ENCODE data around the gene APOL4.
"Not testable (repeated sequence)": the region's sequence is repeated elsewhere in the genome, so short reads cannot be mapped to it uniquely, and the experiment has no call there.

- TF ChIP-seq, protein P1, sequence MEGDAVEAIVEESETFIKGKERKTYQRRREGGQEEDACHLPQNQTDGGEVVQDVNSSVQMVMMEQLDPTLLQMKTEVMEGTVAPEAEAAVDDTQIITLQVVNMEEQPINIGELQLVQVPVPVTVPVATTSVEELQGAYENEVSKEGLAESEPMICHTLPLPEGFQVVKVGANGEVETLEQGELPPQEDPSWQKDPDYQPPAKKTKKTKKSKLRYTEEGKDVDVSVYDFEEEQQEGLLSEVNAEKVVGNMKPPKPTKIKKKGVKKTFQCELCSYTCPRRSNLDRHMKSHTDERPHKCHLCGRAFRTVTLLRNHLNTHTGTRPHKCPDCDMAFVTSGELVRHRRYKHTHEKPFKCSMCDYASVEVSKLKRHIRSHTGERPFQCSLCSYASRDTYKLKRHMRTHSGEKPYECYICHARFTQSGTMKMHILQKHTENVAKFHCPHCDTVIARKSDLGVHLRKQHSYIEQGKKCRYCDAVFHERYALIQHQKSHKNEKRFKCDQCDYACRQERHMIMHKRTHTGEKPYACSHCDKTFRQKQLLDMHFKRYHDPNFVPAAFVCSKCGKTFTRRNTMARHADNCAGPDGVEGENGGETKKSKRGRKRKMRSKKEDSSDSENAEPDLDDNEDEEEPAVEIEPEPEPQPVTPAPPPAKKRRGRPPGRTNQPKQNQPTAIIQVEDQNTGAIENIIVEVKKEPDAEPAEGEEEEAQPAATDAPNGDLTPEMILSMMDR (IDR thresholded peaks at IDR 0.05) = not testable (repeated sequence)
- not testable (repeated sequence) for TF ChIP-seq POLR2A (IDR thresholded peaks at IDR 0.05)
Measured at GRCh38 chr22:36209488-36209908, 7.9 kb upstream of the APOL4 start.

Measured in testis (tissue), 2 donors.